Amygdala (tissue), 56 donors: Measurements from ENCODE around the gene AGBL4.

ENCODE experiments used
- DNase-seq, 56 donors: peaks; one replicate each; lab custom pipeline; 2025; lab: John Stamatoyannopoulos, UW

The AGBL4 gene

DNA sequence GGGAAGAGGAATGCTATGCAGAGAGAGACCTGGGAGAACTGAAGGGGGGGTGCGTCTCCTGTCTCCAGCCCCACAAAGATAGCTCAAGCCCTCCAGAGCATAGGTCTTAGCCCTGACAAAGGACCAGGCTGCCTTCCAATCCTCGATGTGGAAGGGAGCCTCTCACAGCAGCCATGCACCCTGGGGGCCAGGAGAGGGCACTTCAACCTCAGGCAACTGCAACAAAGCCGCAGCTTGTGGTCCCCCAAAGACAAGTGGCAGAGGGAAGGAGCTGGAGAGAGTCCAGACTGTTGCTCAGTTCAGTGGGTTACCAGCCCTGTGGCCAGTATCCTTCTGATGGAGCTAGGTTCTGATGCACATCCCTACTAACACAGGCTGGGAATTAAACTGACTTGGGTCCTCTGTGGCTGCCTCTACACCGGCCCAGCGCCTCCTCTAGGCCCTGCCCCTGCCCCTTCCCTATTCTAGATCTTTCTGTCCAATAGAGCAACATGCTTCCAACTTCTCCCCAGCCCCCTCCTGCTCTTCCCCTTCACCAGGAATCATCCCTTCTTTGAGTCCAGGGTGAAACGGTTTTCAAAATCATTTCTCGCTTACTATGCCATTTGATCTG, 1451.0 kb downstream of the AGBL4 start:
- peak in 53 of 56 donors; percentile 4 to 83 (median 56) for DNase-seq

DNA sequence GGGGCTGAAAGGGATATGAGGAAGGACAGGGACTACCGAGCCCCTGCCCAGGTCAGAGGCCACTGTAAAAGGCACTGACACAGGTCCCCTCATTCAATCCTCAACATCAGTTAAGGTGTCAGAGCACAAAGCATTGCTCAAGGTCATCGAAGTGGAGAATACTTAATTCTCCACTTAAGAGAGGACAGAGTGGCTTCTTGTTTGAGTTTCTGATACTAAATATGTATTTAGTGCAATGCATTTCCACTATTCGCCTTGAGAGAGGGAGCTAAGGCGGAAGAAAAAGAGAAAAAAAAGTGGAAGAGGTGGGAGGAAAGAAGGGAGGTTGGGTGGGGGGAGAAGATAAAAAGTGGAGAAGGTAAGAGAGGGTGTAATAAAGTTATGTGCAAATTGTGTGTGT, 1451.6 kb downstream of the AGBL4 start:
- DNase-seq, result no peak

- no peak for DNase-seq
These were observed 1452.3 kb downstream of the AGBL4 start for GRCh38 chr1:48571303-48571987.

DNA sequence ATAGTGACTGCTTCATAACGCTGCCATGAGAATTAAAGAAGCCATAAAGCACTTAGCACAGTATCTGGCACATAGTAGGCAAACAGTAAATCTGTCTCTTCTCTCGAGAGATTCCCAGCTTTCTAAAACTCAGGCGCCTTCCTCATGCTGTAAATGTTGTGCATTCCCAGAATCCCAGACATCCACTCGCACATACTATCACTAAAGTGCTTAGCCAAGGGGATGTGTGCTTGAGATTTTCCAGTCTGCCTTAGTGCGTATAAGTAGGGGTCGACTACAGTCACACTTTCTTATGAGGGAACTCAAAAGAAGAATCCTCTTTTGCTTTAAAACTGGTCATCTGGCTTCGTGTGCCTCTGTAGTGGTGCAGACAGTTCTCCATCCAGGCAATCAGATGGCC, 1453.2 kb downstream of the AGBL4 start:
- no peak for DNase-seq

DNA sequence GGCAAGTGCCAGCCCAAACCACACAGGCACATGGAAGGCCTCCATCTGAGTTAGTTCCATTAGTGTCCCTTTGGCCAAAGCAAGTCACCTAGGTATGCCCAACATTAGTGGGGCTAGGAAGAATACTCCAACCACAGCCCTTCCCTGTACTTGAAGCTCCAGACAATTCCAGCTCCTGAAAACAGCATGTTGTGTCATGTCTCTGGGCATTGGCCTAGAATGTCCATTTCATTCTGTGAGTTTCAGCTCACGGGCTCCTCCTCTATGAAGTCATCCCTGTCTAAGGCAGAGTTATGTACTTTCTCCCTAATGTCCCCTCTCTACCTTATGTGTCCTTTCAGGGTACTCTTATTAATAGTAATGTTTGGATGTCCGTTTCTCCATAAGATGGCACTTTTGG, 1455.3 kb downstream of the AGBL4 start:
- no peak for DNase-seq

DNA sequence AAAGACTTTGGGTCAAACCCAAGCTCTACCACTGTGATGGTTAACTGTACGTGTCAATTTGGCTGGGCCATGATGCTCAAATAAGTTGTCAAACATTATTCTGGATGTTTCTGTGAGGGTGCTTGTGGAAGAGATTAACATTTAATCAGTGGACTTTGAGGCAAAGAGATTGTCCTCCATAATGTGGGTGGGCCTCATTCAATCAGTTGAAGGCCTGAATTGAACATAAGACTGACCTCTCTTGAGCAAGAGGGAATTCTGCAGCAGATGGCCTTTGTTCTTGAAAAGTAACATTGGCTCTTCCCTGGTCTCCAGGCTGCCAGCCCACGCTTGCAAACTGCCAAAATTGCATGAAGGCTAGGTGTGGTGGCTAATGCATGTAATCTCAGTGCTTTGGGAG, 1457.3 kb downstream of the AGBL4 start:
- DNase-seq, result no peak

GRCh38 chr1:48563021-48563420, 1460.7 kb downstream of the AGBL4 start:
- peak in 1 of 56 donors; percentile 4 for DNase-seq

DNA sequence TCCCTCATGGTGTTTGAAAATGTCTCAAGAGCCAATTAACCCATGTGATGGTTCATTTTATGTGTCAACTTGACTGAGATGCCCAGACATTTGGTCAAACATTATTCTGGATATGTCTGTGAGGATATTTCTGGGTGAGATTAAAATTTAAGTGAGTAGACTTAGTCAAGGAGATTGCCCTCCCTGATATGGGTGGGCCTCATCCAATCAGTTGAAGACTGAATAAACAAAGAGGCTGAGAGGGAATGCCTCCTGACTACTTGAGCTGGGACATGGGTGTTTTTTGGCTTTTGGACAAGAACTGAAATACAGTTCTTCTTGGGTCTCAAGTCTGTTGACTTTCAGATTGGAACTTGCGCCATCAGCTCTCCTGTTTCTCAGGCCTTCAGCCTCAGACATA, 1462.3 kb downstream of the AGBL4 start:
- no peak for DNase-seq

GRCh38 chr1:48560577-48560976, 1463.2 kb downstream of the AGBL4 start:
- no peak for DNase-seq

DNA sequence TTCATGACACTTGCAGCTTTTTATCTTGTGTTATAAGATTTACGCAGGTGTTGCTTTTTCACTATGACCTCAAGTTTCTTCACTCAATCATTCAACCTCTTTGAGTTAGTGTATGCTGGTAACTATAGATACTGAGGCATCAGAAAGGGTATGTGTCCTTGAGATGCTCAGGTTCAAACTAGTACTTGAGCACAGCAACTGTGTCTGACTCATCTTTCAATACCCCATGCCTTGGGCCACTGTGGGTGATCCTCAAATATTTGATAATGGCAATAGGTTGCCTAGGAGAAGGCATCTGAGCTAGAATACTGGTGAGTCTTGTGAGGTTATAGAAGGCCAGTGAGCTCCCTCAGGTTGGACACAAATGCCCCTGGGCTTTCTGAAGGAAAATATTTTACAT, 1463.6 kb downstream of the AGBL4 start:
- no peak for DNase-seq

DNA sequence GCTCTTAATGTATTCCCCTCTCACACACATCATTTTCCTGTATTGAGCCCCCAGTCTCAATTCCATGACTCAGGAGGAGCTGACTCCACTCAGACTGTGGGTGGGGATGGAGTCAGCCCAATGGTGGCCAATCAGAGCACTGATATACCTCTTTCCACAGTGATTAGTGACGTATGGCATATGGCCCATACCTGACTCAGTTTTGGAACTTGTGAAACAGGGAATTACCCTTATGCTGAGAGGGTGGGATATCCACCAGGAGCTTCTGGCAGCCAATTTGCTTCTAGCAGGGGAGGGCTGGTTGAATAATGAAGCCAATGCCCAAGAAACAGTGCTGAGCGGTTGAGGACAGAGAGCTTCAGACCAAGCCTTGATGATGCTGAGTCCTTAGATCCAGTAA, 1465.4 kb downstream of the AGBL4 start:
- DNase-seq, result no peak

DNA sequence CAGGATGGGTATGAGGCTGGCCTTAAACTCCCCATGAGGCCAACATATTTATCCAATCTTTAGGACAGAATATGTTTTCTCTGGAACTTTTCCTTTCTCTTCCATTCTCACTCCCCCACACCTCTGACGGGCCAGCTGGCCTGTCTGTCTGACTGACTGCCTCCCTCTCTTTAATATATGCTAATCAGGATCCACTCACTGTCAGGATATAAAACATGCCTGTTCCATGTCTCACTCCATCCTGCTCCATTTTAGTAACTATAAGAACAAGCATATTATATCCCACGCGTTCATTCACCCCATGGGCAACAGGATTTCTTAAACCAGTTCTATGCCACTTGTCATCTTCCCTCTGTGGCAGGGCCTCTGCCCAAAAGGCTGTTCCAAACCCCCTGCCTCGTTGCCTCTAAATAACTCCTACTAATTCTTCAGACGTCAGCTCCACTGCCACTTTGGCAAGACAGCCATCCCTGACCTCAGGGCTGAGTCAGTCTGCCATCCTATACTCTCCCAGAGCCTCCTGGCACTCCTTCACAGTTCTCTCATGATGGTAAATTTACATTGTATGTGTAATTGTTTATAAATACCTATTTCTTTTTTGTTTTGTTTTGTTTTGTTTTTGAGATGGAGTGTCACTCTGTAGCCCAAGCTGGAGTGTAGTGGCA, 1467.4 kb downstream of the AGBL4 start:
- DNase-seq, result no peak

DNA sequence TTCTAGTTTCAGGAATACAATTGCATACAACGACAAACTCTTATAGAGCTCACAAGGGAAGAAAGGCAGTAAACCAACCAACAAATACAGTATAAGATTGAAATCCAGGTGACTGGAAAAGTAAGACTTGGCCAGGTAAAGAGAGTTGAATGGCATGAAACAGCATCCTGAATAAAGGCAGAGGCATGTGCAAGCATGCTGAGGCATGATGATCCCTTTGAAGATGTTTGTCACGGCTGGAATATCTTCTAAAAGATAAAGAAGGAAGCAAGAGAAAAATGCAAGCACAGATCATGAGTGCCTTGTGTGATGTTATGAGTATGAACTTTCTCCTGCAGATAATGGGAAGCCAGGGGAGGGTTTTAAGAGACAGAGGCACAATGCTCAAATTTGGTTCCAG, 1468.5 kb downstream of the AGBL4 start:
- DNase-seq, result no peak

DNA sequence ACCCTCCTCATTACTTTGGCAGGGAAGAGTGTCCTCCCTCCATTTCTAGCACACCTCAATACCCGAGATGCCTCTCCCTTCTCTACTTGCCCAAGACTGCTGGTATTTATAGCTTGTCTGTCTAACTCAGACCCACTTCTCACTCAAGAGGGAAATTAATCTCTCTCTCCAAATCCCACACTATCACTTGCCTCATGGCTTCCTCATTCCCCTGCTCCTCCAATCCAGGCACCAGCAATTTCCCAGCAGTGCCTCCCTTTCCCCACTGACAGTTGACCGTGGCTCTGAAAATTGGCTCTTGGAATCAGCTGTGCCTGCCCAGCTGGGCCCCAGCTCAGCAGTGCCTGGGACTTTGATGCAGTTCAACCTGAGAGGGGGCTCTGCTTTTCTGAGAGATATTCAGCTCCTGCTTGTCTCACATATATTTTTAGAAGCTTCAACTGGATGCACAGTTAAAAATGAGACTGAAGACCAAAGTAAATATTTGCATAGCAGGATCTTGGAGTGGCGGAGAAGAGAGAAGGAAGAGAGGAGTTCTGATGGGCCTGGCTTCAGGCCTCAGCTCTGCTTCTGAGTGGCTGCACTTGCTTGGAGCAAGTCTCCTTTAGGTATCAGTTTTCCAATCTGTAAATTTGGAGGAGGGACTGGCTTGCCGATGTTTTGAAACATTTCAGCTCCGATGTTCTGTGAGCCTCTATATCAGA, 1470.7 kb downstream of the AGBL4 start:
- DNase-seq, result no peak

DNA sequence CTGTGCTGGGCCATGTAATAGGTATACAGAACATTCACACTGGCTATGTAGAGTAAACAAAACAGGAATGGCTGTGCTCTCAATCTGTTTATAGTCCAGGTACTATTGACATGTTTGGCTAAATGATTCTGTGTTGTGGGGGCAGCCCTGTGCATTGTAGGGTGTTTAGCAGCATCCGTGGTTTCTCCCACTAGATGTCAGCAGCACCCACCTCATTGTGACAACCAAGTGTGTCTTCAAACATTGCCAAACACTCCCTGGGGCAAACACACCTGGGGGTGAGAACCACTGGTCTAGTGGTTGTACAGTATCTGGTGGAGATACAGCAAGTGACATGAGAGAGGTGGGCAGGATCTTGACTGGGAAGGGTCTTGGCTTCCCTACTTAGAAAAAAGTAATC, 1471.3 kb downstream of the AGBL4 start:
- DNase-seq, result peak in 7 of 56 donors; percentile 1 to 32 (median 3)

DNA sequence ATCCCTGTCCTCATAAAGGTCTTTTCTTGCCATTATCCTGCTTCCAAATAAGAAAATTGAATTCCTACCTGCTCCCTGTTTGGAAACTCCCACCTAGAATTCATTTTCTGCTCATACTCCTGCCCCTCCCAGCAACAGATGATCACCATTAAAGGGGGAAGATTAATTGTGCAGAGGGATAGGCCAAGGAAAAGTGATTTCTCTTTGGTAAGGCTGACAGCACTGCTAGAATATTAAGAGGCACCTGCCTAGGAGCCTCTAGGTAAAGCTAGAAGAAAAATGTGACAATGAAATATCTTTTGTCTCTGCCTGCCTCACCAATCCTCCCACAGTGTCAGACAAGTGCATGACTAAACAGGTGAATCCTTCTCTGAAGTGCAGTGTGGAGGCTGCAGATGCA, 1474.8 kb downstream of the AGBL4 start:
- DNase-seq, result no peak

DNA sequence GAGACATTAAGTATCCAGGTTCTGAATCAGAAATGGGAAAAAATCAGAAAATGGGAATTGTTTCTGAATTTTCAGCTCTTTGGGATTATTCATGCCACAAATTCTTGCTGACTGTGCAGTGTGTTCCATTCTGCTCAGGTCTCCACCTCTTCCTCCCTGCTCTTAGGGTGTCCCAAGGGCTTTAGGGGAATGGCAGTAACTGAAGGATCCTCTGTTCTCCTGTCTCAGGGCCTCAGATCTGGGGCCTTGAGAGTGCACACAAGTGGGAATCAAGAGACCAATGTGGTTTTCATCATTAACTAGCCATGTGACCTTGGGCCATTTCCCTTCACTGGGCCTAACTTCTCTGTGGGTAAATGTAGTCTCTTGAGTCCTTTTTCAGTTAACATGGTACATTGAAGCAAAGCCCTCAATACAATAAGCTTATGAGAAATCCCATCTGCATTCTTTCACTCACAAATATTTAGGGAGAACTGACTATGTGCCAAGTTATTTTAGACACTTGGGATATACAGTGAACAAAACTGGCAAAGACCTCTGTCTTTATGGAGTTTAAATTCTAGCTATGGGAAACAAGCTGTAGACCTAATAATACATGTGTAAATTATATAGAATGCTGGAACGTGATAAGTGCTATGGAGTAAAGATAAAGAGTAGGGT, 1476.1 kb downstream of the AGBL4 start:
- no peak for DNase-seq

- no peak for DNase-seq
These were observed 1479.9 kb downstream of the AGBL4 start for GRCh38 chr1:48543854-48544253.

GRCh38 chr1:48540587-48540986, 1483.2 kb downstream of the AGBL4 start:
- no peak for DNase-seq

DNA sequence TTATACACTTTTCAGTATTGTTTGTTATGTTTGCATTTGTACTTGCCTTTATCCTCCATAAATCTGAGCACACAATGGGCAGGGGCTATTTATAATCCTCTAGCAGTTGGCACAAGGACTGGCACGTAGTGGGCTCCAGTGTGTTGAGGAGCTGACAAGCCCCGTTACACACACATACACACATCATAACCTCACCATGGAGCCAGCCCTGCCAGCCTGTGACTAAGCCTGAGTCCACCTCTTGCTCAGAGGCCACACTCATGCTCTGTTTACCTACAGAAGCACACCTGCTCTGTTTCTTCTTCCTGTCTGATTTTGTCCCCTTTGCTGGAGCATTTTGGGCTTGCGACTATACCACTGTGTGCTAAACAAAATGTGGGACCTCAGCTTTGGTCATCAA, 1487.3 kb downstream of the AGBL4 start:
- no peak for DNase-seq

DNA sequence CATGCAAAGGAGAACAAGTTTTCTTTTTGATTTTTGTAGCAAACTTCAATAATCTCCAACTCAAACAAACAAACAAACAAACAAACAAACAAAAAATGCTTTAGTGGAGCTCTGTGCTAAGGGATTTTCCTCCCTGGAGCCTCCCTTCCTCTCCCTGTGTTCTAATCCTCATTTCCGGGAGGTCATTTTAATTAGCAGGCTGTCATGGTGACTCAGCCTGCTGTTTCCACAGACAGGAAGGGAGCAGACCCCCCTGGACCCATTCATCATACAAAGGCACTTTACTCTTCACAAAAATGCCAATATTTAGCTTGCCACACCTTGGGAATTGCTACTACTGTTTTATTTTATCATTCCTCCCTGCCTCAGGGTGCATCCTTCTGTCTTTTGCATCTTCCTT, 1490.8 kb downstream of the AGBL4 start:
- DNase-seq, result no peak
